Stimulated activated CD4-positive, alpha-beta T cell treated with anti-CD3 and anti-CD28 coated beads, Interleukin-12 subunit alpha, Interleukin-12 subunit beta, amount 100 ng/mL, for 24 hours (primary cell): ENCODE measurements around the gene TBL3.

Experiments used
- DNase-seq, 2 experiments: peaks; one replicate each; pipeline ENCODE4 v3.0.0-alpha.2; 2020; ENCODE audit warnings: low read depth in 2 of 2

Gene TBL3

DNA sequence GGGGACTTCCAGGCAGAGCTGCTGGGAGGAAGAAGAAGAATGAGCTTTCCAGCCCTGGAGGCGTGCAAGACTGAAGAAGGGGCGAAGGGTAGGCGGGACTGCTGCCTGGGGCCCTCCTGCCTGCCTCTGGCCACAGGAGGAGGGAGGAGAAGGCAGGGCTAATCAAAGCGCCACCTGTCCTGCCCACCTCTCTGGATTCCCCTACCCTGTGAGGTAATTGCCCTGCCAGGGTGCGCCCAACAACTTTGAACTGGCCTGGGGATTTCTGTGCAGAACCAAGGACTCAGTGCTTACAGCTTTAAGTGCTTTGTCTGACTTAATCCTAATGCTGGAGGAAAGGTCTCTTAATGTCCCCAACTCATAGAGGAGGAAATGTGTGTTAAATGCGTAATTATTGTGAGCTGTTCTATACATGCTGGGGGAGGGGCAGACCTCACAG is 9.6 kb downstream of the TBL3 start, which contains the start of gene NOXO1:
Gene NOXO1 (minus strand): TSS at position 72 of the 439 bp plus-strand sequence. CDS start 290 bp downstream, outside the sequence.
- no peak for DNase-seq

DNA sequence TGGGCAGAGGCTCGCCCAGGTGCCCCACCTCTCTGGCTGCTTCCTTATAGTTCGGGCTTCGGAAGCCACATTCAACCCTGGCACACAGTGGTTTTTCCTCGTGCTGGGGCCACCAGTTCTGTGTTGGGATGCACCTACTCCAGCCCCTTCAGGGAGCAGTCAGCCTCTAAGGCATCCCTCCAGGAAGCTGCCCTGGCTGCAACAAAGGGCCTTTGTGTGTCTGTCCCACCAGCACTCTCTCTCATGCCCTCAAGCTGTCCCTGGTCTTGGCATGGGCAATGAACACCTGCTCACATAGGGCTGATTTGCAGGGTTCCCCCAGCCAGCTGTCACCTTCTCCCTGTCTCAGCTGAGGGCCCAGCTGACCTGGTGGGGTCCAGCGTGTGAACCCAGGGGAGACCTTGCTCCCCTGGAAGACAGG is 10.2 kb downstream of the TBL3 start:
- DNase-seq = no peak

DNA sequence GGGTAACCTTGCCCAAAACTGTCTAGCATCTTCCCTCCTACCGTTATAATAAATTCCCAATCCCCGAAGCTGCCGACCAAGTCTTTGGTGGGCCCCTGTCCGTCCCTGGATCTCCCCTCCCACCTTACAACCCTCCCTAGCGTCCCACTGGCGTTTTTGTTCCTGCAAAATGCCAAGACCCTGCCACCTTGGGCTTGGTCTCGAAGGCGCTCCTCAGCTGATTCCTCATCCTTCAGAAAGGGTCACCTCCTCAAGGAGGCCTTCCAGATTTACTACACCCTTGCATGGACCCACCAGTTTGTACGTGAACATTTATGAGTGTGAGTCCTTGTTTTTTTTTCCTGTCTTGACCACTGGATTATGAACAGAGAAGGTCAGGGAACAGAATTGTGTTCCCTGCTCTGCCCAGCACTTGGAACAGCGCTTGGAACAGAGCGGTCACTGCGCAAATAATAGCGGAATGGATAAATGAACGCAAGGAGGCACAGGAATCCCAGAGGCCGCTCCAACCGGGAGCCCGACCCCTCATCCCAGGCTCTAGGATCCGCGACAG is 11.2 kb downstream of the TBL3 start:
- no peak for DNase-seq

DNA sequence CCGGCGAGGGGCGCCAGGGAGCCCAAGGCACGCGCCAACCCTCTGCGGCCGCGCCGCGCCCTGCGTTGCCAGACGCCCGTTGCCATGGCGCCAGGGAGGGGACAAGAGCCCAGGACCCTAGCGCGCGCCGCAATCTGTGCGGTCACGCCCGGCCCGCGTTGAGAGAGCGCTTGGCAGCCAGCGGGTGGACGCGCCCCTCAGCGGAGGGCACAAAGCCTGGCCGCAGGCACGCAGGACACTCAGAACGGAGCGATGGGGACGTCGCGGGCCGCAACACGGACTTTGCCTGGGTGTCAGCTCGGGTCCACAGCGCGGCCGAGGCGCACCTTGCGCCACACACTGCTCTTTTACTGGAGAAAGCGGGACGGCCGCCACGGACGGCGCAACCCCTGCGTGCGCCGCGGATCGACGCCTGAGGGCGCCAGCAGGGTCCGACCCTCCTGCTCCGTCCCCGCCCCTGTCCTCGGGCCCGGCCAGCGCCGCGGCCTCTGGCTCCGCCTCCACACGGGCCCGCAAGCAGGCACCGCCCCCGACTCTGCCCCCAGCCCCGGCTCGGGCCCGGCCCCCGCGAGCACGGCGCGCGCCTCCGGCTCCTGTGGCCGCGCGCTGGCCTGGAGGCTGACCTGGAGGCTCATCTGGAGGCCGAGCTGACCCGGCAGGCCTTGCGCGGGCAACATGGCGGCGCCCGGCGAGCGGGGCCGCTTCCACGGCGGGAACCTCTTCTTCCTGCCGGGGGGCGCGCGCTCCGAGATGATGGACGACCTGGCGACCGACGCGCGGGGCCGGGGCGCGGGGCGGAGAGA is 11.9 kb downstream of the TBL3 start, which contains the start of gene GFER:
Gene GFER (plus strand): TSS at position 650 of the 803 bp plus-strand sequence. CDS start 26 bp downstream, at position 676.
- DNase-seq = peak in 1 of 2 experiments; percentile 78

DNA sequence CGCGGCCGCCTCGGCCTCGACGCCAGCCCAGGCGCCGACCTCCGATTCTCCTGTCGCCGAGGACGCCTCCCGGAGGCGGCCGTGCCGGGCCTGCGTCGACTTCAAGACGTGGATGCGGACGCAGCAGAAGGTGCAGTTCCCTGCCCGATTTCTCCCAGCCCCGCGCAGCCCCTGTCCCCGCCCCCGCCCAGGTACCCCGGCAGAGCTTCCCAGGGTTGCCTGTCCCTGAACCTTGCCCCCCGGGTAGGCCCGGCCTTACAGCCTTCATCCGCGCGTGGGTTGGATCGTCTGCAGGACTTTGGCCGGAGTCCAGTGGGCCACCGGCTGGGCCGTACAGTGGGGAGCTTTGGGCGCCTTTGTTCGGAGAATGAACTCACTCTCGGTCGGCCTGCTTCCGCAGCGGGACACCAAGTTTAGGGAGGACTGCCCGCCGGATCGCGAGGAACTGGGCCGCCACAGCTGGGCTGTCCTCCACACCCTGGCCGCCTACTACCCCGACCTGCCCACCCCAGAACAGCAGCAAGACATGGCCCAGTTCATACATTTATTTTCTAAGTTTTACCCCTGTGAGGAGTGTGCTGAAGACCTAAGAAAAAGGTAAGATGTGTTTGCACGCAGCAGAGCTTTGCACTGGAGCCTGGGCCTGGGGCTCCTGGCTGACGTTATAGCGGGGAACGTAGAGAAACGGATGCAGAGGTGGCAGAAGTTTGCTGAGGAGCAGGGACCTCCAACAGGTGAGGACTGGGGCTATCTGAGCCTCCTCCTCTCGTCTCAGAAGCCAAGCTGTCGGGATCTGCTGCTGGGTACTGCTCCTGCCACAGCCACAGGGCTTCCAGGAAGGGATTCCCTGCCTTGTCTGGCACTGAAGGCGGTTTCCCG is 12.7 kb downstream of the TBL3 start:
- DNase-seq = no peak

DNA sequence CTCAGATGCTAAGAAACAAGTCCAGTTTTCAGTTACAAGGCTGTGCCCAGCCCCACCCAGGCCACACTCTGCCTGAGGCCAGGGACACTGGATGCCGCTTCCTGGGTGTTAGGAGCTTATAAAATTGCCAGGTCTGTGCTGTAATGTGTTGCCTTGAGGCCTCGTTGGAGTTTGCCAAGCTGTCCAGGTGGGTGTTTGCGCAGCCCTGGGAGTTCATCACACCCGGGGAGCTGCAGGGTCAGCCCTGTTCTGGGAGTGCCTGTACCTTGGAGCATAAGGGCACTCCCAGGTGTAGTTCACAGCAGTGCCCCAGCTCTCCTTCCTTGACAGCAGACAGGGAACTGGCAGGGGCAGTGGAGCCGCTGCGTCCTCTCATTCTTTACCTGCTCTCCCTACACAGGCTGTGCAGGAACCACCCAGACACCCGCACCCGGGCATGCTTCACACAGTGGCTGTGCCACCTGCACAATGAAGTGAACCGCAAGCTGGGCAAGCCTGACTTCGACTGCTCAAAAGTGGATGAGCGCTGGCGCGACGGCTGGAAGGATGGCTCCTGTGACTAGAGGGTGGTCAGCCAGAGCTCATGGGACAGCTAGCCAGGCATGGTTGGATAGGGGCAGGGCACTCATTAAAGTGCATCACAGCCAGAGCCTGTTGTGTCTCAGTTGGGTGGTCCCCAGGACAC is 13.8 kb downstream of the TBL3 start:
- DNase-seq = no peak

DNA sequence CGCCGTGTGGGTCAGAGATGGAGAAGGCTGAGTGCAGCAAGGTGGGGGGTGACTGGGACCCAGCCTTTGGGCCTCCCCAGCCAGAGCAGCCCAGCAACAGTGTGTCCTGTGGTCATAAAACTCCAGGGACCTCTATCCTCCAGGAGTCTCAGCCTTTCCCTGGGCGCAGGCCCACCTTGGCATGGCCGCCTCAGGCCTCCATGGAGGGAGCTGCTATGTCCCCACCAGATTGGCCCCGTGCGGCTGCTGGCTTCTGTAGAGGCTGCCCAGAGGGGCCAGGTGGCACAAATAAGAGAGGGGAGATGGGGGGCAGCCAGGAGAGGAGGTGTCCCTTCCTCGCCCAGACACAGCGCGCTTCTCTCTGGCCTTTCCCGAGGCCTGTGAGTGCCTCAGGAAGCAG is 15.3 kb downstream of the TBL3 start:
- DNase-seq = no peak

DNA sequence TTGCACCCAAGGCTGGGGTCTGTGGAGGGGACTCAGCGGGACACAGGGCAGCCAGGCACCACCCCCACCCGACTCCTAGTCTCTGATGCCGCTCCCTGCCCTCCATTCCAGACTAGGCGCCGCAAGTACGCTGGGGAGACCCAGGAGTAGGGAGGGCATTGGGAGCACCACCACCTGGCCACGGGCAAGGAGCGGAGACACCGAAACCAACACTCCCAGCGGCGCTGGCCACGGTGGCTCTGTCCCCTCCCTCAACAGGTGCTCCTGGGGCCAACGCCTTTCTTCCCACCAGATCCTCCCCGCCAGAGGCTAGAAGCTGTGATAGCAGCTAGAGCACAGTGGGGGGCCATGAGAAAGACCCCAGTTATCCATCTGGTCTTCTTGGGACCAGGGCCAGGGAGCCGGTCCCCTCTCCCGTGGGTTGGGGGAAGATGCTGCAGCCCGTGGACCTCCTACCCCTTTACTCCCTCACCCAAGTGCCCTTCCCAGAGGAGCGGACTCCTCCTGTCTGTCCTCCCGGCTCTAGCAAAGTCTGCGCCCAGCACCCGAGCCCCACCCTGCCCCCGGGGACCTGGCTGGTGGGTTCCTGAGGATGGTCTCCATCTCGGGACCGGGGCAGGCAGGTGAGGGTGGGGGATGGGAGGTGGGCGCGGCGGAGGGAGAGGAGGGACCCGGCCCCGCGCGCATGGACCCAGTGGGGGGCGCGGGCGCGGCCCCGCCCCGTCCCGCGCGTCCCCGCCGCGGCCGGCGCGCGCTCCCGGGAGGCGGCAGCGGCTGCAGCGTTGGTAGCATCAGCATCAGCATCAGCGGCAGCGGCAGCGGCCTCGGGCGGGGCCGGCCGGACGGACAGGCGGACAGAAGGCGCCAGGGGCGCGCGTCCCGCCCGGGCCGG is 17.6 kb downstream of the TBL3 start, which contains the start of gene SYNGR3:
Gene SYNGR3 (plus strand): TSS at position 762 of the 892 bp plus-strand sequence. CDS start 133 bp downstream, outside the sequence.
- no peak for DNase-seq

DNA sequence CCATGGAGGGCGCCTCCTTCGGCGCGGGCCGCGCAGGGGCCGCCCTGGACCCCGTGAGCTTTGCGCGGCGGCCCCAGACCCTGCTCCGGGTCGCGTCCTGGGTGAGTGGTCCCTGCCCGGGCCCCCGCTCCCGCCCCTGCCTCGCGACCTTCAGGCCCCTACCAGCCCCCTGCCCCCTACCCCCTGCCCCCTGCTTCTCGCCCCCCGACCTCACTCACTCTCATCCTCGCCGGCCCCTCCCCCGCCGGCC is 18.2 kb downstream of the TBL3 start:
- no peak for DNase-seq

DNA sequence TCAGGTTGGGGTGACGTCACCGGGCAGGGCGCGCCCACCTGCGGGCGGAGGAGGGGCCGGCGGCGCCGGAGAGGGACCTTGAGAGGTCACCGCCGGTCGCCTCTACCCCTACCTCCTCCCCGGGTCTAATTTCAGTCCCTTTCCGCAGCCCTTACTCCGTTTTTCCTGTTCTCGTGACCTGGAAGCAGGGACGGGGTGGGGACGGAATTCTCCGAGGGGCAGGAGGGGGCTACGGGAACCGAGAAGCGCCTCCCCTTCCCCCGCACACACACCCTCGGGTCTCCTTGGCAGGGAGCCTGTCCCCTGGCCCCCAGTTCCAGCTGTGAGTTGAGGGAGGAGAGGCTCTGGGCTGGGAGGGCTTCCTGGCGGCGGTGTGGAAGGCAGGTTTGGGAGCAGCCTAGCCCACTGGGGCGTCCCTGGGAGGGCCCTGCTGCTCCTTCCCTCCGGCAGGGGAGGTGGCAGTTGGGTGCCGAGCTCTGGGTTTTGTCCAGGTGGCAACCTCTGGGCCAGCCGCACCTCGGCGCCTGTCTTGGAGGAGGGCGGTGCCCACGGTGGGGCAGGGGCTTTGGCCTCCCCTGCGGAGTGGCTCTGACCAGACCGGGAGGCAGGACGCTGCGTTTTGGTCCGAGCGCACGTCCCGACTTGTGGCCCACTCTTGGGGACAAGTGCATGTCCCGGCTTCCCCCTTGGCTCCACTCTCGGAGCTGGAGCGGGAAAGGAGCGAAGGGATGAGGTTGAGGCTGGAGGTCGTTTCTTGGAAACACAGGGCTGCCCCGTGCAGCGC is 18.7 kb downstream of the TBL3 start:
- no peak for DNase-seq

DNA sequence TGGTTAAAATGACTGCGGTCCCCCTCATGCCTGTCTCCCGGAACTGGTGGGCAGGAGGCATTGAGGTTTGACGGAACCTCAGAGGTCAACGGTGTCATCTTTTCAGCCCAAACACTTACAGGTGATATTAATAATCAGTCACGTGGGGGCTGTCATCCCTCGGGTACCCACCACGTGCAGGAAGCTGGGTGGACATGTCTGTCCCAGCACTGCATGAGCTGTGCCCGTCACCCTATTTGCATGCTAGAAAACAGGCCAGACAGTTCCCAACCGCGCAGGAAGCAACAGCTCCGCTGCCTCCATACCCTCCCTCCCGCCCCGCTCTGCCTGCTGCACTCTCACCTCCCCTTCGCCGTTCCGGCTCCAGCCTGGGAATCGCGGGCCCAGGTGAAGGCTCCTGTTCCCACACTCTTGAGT is 19.3 kb downstream of the TBL3 start:
- no peak for DNase-seq

DNA sequence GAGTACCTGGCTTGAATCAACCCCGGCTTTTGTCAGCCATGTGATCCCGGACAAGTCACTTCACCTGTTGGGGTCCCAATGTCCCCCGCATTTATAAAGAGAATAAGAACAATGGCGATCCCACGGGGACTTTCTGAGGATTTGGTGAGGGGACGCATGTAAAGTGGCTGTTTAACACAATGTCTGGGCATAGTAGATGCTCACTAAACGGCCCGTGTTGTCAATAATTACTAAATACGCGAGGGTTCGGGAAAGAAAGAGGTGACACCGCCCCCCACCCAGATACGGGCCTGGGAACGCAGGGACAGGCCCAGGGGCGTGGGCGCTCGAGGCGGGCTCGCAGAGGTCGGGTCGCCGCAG is 19.7 kb downstream of the TBL3 start:
- no peak for DNase-seq

DNA sequence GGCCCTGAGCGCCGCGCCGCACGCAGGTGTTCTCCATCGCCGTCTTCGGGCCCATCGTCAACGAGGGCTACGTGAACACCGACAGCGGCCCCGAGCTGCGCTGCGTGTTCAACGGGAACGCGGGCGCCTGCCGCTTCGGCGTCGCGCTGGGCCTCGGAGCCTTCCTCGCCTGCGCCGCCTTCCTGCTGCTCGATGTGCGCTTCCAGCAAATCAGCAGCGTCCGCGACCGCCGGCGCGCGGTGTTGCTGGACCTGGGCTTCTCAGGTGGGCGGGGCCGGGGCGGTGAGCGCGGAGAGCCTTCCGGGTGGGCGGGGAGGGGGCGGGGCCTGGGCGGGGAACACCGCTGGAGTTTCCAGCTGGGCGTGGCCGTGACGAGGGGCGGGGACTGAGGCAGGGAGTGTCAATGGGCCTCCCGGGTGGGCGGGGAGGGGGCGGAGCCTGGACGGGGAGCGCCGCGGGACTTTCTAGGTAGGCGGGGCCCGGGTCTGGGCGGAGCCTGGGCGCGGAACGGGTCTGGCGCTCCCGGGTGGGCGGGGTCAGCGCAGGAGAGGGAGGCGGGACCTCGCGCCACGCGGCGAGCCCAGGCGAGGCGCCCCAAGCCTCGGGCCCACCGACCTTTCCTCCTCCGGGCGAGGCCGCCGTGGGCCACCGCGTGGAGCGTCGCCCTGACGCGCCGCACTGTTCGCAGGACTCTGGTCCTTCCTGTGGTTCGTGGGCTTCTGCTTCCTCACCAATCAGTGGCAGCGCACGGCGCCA is 20.3 kb downstream of the TBL3 start:
- peak; percentile 93 to 97 for DNase-seq

DNA sequence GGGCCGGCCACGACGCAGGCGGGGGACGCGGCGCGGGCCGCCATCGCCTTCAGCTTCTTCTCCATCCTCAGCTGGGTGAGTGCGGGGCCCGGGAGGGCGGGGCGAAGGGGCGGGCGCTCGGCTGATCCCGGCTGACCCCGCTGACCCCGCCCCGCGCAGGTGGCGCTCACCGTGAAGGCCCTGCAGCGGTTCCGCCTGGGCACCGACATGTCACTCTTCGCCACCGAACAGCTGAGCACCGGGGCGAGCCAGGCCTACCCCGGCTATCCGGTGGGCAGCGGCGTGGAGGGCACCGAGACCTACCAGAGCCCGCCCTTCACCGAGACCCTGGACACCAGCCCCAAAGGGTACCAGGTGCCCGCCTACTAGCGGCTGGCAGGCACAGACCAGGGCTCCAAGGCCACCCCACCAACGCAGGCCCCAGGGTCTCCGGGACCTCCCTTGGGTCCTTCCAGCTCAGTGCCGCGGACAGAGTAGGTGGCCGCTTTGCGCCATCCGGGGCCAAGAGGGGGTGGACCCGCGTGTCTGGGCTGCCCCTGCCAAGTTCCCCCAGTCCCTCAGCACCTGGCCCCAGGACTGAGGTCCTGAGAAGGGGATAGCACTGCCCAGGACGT is 21.0 kb downstream of the TBL3 start:
- DNase-seq = no peak

DNA sequence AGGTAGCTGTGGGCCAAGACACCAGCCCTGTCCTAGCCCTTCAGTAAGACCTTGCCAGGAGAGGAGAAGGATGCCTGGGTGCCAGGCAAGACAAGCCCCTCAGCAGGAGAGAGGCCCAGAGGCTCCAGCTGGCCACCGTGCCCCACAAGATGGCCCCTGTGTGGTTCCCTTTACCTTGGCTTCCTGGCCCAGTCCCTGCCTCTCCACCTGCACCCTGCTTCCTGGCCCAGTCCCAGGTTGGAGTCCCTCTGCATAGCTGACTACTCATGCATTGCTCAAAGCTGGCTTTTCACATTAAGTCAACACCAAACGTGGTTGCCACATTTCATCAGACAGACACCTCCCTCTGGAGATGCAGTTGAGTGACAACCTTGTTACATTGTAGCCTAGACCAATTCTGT is 21.9 kb downstream of the TBL3 start:
- no peak for DNase-seq

DNA sequence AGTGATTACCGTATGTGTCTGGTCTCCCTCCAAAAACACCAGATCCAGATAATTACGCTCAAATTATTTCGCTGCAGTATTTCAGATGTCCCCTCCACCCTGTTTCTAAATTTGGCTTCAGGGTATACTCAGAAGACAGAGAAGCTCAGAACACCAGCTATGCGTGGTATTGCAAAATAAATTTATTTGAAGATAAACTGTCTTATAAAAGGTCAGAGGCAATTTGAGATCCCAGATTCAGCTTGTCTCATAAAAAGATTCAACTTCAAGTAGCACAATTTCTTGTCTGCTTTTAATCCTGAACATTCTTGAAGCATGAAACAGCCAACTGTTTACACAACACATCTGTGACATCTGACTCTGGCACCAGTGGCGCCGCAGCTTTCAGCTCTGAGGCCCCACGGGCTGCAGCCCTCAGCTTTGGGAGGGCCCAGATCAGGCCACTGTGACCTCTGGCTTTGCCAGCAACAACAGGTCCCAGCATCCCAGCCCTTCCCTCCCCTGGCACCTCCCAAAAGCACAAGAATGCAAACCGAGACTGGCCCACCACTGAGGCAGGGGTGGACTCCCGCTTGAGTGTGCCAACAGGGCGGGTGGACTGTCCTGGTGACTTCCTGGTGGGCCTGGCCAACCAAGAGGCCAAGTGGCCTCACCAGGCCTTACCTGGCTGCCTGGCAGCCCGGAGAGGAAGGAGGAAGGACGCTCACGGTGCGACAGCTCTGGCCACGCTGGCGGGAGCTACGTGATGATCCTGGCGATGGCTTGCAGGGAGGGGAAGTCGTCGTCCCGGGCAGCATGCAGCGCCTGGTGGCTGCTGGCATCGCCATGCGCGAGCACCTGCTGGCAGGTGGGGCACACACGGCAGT is 25.9 kb downstream of the TBL3 start:
- no peak for DNase-seq

DNA sequence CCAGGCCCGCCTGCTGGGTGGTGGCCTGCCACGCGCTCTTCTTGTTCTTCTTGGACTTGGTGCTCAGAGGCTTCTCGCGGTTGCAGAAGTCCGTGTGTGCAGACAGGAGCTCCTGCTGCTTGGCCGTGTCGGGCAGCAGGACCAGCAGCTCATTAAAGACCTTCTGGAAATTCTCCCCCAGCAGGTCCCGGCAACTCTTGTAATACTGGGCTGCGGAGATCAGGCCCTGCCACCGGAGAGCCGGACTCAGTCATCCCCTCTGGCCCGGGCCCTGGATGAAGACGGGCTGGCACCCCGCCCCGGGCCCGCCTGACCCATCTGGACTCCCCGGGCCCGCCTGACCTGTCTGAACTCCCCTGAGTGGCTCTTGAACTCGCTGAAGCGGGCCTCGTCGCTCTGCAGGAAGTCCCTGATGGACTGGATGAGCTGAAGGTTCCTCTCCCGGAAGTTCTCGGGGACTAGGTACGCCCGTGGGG is 26.5 kb downstream of the TBL3 start:
- no peak for DNase-seq
